ENCODE measurements around the gene PFKP.
"Not testable (repeated sequence)": the region's sequence is repeated elsewhere in the genome, so short reads cannot be mapped to it uniquely, and the experiment has no call there.

The PFKP gene

DNA sequence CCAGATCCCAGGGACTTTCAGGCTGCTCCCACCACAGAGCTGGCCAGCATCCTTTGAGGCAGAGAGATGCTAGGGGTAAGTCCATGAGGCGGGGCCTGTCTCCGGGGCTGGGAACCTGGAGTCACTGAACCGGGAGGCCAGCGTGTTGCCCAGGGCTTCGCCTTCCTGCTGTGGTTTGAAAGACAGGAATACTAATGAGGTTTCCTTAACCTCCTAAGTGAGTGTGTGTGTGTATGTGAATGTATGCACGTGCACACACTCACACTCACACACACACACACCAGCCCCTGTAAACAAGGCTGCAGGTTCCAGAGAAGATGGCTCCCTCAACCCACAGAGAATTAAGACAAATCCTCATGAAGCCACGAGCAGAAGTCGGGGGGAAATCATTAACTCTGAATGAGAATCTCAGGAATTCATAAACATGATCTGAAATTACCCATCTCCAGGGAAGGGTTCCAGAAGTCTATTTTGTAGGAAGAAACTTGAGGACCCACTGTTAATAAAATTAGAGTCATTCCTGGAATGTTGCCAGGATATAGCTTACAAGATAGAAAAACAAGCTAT lies 20.3 kb upstream of the PFKP start:
- no peak for DNase-seq (ENCODE audit: low spot score)

DNA sequence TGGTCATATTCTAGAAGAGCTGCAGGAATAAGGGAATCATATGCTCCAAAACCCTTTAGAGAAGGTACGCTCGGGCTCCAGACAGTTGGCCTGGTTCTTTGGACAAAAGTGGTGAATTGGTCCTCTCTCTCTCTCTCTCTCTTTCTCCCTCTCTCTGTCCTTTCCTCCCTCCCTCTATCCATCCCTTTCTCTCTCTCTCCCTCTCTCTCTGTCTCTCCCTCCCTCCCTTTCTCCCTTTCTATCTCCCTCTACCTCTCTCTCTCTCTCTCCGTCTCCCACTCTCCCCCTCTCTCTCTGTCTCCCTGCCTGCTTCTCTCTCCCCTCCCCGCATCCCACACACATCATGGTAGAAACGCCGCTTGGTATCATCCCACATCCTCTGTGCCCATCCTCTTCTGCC lies 19.8 kb upstream of the PFKP start:
- no peak for DNase-seq (ENCODE audit: low spot score)

DNA sequence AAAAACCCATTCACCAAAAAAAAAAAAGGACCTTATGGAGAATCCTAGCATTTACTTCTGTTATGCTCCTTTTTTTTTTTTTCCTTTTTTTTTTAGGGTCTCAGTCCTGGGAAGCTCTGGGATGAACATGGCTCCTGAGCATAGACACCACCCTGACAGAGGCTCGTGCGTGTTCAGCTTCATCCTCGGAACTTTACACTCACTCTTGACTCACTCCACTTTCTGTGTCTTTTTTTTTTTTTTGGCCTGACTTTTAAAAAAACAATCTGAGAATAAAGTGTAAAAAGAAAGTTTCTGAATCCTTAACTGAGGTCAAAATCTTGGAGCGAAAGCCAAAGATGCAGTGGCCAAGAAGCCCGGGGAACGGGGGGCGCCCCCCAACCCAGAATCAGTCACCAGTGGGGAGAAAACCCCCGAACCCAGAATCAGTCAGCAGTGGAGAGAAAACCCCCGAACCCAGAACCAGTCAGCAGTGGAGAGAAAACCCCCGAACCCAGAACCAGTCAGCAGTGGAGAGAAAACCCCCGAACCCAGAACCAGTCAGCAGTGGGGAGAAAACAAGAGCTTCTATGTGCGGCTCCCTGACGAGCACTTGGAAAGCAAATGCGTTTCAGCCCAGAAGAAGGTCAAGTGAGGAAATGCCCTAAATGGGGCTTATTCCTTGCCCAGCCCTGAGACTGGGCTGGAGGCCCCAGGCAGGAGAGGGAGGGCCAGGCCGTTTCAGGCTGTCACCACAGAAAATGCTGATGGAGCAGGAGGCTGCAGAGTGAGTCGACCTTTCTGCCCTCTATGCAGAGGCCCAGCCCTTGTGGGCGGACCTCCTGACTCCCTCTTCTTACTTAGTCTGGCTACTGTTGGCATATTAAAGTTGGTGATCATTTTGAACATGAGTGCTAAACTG lies 19.0 kb upstream of the PFKP start:
- peak; percentile 65 for DNase-seq (ENCODE audit: low spot score)

DNA sequence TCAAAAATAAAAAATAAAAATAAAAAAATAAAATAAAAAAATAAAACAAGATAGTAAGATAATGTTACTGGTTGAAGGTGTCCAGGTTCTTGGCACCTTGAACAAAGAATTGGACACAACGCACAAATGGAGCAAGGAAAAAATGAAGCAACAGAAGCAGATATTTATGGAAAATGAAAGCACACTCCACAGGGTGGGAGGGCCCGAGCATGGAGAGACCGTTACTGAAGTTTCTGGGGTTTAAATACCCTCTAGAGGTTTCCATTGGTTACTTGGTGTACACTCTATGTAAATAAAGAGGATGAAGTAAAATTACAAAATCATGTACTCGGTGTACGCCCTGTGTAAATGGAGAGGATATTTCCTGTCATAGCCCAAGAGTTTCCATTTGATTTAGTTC lies 15.7 kb upstream of the PFKP start:
- DNase-seq (ENCODE audit: low spot score), result no peak

DNA sequence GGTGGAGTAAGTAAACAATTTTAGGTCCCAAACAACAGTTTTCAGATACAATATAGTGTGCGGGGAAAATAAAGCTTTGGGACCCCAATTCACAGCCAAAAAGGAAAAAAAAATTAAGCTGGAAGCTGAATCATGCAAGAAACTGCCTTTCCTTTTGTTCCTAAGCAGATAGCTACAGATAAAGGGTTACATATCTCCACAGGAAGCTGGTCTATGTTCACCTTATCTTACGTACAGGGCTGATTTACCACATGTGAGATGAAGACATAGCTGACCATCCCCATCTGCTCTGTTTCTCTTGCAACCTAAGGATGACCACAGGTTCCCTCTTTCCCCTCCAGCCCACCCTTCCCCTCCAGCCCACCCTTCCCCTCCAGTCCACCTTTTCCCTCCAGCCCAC lies 14.2 kb upstream of the PFKP start:
- no peak for DNase-seq (ENCODE audit: low spot score)

DNA sequence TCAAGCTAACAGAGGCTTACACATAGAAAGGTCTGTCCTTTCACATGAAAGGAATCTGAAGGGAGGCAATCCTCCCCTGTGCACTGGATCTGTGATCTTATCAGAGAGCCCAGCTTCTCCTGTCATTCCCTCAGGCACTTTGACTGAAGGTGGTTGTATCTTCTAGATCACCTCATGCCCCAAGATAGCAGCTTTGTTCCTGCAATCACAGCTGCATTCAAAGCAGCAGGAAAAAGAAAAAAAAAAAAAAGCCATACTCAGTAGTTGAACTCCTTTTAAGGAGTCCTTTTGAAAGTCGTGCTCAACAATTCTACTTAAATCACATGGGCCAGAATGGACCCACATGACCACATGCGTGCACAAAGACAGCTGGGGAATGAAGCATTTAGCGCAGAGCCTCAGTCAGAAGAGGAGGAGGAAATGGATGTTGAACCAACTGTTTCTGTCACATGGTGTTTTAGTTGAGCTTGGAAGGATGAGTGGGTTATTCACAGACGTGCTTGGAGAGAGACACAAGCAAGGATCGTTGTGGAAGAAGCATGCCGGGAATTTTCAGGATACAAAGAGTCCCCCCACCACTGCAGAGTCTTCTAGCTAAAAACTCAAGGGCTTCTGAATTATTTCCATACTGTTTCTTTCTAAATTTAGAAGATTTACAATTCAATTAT lies 13.0 kb upstream of the PFKP start:
- DNase-seq (ENCODE audit: low spot score), result peak; percentile 64

DNA sequence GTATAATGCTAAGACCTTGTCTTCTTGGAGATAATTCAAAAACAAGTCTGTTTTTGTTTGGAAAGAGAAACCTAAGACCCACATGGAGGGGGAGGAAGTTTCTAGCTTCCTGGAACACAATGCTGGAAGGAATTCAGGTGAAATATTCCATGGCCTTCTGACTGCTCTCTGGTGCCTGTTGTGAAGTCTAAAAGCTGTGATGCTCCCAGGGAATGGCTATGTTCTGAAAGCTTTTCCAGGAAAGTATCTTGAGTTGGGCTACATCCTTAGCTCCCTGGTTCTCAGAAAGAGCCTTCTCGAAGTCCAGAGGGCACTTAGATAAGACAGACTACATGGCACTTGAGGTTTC lies 12.5 kb upstream of the PFKP start:
- DNase-seq (ENCODE audit: low spot score), result no peak

DNA sequence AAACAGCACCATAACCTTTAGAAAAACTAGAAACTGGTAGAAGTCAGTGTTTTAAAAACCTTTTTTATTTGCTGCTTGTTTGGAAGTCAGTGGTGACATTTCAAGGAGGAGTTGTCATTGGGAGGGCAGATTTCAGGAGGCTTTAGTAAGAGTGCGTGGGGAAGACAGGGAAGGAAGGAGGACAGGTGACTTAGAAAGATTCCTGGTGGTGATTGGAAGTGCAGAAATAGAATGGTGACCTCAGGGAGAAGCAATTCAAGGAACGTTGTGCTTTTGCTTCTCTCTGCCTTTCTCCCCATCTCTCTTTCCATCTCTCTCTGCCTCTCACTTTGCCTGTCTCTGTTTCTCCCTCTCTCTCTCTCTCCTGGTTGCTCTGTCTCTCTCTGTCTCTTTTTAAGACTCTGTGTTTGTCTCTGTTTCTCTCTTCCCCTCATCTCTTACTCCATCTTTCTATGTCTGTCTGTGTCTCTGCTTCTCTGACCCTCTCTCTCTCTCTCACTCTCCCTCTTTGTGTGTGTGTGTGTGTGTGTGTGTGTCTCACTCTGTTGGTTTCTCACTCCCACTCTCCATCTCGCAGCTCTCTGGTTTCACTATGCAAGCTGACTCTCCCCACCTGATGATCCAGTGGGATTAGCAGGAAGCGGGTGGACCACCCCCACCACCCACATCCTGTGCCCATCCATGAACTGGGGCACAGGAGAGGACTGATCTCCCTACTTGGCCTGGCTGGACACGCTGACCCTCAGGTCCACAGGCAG lies 10.9 kb upstream of the PFKP start:
- no peak for DNase-seq (ENCODE audit: low spot score)

DNA sequence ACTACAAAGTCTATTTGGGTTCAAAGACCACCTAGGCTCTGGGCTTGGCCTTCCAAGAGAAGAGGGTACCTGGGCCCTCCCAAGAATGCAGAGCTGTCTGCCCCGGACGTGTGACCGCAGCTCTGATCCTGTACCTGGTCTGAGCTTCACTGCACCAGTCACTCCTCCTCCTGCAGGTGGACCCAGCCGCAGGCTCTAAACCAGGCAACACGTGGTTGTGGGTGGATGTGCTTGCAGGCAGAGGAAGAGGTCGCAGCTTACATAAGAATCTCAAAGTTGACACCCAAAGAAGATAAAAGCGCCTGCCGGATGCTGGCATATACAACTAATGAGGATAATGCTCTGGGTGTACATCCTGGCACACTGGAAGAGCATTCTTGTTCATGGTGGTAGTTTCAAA lies 9.4 kb upstream of the PFKP start:
- DNase-seq (ENCODE audit: low spot score), result no peak

DNA sequence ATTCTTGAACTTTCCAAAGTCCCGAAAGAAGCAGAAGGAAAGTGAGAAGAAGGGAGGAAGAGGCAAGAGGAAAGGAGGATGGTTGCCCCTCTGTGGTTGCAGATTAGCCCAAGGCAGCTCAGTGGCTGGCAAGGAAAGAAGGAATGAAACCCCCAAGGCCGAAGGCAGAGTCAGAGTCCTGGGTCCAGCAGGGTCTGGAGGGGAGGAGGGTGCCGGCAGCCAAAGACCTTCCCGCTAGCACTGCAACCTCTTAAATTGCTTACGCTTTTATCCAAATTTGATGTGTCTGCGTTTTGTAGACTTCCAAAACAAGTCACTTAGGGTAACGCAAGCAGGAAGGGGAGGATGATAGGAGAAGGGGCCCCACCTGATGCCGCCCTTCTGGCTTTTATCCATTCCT lies 7.4 kb upstream of the PFKP start:
- no peak for DNase-seq (ENCODE audit: low spot score)

DNA sequence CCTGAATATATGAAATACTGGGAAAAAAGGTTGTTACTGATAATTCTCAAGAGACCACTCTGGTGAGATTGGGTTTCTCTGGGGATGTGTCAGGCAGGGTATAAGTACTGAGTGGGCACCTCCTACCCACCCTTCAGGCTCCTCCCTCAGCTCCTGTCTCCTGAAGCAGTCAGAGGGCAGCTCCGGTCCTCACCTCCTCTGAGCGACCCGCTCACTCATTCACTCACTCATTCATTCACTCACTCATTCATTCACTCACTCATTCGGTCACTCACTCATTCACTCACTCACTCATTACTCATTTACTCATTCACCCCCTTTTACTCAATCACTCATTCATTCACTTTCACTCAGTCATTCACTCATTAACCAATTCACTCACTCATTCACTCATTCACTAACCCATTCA lies 6.9 kb upstream of the PFKP start:
- no peak for DNase-seq (ENCODE audit: low spot score)

DNA sequence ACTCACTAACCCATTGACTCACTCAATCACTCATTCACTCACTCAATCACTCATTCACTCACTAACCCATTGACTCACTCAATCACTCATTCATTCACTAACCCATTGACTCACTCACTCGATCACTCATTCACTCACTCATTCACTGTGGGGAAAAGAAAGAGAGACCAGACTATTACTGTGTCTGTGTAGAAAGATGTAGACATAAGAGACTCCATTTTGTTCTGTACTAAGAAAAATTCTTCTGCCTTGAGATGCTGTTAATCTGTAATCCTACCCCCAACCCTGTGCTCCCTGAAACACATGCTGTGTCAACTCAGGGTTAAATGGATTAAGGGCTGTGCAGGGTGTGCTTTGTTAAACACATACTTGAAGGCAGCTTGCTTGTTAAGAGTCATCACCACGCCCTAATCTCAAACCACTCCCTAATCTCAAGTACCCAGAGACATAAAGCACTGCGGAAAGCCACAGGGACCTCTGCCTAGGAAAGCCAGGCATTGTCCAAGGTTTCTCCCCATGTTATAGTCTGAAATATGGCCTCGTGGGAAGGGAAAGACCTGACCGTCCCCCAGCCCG lies 5.9 kb upstream of the PFKP start:
- DNase-seq (ENCODE audit: low spot score), result not testable (repeated sequence)

DNA sequence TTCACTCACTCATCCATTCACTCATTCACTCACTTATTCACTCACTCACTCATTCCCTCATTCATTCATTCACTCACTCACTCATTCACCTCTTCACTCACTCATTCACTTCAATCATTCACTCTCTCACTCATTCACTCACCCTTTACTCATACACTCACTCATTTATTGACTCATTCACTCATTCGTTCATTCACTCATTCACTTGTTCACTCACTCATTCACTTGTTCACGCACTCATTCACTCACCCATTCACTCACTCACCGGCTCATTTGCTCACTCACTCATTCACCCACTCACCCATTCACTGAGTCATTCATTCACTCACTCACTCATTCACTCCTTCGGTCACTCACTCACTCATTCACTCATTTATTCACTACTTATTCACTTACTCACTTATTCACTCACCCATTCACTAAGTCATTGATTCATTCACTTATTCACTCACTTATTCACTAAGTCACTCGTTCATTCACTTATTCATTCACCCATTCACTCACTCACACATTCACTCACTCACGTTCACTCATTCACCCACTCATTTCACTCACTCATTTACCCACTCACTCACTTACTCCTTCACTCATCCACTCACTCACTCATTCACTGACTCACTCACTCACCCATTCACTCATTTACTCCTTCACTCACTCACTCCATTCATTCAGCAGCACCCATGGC lies 4.7 kb upstream of the PFKP start:
- no peak for DNase-seq (ENCODE audit: low spot score)

DNA sequence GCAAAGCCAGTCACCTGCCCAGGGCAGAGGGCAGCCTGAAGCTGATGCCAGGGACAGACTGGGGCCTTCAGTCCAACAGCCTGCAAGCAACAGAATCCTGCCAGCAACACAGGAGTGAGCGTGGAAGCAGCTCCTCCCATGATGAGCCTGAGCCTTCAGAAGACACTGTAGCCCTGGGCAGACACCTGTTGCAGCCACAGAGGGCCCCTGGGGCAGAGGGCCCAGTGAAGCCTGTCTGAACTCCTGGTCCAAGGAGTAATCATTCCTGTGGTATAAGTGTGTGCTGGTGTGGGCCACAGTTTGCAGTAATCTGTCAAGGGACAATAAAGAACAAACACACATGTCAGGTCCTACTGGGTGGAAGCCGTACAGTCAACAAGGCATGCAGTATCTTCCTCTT lies 2.9 kb upstream of the PFKP start:
- DNase-seq (ENCODE audit: low spot score), result no peak

DNA sequence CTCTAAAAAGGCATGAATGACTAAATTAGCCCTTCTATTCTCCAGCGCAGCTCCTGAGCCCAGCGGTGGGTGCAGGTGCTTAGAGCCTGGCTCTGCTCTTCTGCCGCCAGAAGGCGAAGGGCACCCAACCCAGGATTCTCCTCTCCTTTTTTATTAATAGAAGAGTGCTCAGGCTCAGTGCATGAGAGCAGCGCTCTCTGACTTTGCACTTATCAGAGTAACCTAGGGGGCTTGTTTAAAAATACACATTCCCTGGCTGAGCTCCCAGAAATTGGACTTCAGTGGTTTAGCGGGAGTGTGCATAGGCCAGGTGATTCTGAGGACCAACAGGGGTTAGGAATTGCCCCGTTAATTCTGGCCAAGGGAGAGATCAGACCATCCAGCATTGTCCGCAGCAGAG lies 1.7 kb upstream of the PFKP start:
- DNase-seq (ENCODE audit: low spot score), result no peak

DNA sequence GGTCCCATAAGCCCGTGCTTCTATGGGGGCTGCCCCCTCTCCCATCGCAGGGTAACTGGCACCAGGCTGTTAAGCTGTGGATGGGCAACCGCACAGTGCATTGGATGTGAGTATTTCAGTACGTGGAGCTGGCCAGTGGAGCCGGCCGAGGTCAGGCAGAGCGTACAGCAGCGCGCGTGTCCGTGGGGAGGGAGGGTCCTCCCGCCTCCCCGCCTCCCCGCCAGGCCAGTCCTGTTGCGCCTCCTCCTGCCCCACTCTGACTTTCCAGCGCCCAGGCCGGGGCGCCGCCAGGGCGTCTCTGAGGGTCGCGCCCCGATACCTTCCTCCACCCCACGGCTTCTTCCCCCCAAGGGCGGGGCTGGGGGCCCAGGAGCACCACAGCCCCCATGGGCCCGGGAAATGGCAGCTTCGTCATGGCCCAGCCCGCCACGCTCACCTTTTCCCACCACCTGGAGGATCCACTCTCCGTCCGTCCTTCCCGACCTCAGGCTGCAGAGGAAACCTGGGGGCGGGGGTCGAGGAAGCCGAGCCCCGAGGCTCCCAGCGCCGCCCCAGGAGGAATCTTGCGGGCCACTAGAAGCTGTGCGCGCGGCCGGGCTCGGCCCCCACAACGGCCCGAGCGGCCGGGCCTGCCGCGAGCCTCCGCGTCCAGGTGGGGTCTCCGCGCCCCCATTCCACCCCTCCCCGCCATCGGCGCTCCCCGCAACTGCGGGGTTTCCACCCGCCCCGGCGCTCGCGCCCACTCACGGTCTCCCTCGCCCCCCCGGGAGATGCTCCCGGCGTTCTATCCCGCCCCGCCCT lies 831 bp upstream of the PFKP start:
- DNase-seq (ENCODE audit: low spot score), result no peak

DNA sequence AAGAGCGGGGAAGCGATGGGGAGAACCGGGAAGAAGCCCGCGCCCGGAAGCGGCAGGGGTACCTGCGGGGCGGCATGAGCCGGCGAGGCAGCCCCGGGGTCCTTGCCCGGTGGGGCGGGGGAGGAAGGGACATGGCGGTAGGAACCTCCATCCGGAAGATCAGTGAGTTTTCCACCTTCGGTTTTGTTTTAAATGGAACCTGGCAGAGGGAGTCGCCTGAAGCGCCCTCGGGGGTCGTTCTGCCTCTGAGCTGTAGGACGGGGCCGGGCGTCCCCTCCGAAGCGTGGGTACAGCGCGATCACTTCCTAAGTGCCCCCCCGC lies 471 bp downstream of the PFKP start:
- DNase-seq (ENCODE audit: low spot score), result no peak

DNA sequence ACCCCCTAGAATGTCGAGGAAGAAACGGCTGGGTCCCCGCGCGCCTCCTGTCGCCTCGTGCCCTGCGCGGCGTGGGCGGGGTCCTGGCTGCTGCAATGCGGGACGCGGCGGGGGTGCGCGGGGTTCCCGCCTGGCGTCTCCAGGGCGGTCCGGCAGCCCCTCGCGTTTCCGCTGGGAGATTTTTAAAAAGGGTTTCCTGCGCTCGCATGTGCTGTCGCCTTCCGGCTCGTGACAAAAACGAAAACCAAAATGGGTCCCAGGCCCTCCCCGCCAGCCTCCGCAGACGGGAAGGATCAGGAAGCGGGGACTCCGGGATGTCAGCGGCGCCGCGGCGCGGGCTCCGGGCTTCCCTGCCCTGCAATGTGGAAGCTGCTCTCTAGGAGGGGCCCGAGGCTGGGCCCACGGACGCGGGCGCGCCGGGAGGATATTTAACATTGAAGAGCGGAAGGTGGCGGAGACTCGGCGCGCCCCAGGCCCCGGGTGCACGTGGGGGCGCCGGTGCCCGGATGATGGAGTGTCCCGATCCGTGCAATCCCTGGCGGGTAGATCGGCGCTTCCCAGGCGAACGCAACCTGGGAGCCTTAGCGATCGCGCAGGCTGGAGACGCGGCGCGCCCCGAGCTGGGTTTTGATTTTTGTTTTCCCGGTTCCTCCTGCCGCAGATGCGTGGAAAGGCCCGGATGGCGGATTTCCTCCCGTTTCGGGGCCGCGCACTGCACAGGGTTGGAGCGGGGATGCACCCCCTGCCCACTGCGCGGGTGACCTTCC lies 1.0 kb downstream of the PFKP start:
- DNase-seq (ENCODE audit: low spot score), result no peak

DNA sequence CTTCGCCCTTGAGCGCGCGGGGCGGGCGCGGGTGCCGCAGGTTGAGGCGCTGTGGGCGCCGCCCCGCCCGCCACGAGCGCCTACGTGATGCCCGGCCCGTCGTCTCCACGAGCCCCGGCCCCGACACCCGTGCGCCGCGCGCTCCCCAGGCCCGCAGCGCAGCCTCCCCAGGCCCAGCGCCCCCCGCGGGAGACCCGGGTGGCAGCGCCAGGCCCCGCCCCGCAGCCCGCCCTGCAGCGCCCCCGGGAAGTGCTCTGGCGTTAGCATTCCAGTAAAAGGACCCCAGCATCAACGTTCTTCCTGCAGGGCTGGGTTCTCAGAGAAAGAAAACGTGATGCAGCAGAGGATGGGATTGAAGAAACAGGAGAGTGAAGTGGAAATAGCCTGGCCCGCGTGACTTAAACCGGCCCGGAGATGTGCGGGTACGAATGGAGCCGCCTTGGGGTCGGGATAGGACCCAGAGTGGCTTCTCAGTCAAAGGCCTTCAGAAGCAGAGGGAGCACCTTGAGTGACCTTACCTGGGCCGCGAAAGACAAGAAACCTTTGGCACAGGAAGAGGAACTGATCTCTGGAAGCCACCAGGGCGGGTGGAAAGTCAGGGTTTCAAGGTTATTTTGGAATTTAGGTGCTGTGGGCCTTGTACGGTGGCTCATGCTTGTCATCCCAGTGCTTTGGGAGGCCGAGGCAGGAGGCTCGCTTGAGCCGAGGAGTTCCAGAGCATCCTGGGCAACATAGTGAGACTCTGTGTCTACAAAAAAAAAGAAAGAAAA lies 1.8 kb downstream of the PFKP start:
- no peak for DNase-seq (ENCODE audit: low spot score)

DNA sequence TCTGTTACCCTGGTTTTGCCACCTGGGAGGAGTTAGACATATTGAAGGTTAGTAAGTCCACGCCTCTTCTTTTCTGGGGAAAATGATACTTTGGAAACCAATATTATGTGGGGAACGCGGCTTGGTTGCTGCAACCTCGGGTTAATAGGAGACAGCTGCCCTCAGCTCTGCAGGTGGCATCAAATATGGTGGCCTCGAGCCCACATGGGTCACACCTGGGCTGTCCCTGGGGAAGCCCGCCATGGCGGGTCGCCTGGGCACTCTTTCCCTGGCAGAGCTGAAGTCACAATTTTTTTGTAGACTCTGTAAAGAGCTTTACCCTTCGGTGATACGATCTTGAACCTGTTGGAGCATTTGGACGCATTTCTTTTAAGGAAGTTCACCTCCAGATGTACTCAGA lies 2.5 kb downstream of the PFKP start:
- no peak for DNase-seq (ENCODE audit: low spot score)
